Body of pancreas (tissue), 4 donors: ENCODE results near the gene GEMIN5.

Experiments
- CTCF ChIP-seq, 7 experiments: fragments of 450-650 bp in 4 of 7; fragments of 200-600 bp in 3 of 7; sonication (generic) in 3 of 7; IDR thresholded peaks; one replicate each; pipeline ENCODE4 v1.5.1; 2016 to 2019; ENCODE audit warnings: antibody characterized with exemption in 7 of 7
- POLR2A ChIP-seq, 3 donors: fragments of 450-650 bp; IDR thresholded peaks; one replicate each; pipeline ENCODE4 v1.6.1; 2016; ENCODE audit warnings: antibody characterized with exemption in 3 of 3, mild to moderate bottlenecking in 2 of 3

DNA sequence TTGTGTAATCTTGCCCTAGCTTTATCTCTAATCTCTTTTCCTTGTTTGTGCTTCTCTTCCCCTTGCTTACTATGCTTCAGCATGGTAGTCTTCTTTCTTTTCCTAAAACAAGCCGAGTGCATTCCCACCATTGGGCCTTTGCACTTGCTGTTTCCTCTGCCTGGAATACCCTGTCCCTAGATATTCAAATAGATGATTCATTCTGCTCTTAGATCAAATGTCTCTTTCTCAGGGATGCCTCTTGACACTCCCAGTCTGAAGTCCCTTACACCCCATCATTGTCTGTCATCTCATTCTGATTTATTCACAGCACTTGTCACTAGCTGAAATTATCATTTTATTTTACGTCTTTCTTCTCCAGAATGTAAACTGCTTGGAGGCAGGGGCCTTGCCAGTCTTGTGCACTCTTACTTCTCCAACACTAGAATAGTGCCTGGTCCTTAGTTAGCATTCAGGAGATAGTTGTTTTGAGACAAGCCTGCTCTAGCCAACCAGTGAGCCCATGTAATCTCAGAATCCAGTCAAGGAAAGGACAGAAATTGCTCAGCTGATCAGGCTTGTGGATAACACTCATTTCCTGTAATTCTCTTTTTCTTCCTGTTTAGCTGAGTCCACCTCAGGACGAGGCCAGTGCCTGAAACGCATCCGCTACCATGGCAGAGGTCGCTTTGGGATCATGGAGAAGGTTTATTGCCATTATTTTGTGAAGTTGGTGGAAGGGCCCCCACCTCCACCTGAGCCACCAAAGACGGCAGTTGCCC lies 28.2 kb upstream of the GEMIN5 start:
- TF ChIP-seq CTCF (IDR thresholded peaks at IDR 0.05) (no peak), POLR2A (IDR thresholded peaks at IDR 0.05) (no peak)
